ENCODE measurements around the gene RPA3.

RPA3 gene

GRCh38 chr7:7718492-7718891 is at the start of gene RPA3:
Gene RPA3, minus strand, starts transcription at chr7:7718607. Its CDS starts 78,189 bp downstream, at chr7:7640418.
- no peak for DNase-seq

GRCh38 chr7:7766671-7767070 is 48.3 kb upstream of the RPA3 start:
- DNase-seq, result no peak

- DNase-seq, result no peak
Observed at GRCh38 chr7:7765422-7765821, 47.0 kb upstream of the RPA3 start.

DNA sequence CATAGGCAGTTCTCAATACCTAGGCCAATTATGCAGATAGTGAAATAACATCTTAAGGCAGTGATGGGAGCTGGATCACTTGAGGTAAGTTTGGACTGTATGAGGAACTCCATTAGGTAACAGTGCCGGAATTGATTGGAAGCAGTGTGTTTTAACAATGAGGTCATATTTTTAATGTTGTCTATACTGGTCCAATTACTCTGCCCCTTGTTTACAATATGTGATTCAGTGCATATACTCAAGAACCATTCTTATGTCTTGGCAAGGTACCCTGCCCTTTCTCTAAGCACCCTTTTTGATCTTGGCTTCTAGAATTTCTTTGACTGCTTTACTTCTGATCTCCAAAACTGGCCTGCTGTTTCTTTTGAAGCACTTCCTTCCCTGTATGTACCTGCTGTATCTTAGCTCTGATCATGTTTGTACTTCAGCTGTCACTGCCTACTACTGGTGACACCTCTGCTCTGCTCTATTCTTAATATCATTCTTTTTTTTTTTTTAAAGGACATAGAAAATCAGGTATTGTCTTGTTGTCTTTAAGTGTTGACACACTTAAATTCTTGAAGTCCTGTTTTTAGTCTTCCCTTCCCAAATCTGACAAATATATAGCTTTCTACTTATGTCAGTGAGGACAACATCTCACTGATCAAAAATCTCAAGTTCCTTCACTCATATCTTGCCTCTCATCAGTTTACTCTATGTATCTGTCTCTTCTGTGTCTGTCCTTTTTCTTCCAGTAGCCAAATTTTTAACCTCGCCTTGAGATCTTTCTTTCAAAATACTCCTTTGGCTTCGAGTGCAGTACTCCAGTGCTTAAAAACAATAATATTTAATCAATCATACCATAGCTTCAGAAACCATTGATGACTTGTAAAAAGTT is 46.4 kb upstream of the RPA3 start:
- DNase-seq, result peak; percentile 19

GRCh38 chr7:7761974-7762779 is 43.8 kb upstream of the RPA3 start:
- no peak for DNase-seq

DNA sequence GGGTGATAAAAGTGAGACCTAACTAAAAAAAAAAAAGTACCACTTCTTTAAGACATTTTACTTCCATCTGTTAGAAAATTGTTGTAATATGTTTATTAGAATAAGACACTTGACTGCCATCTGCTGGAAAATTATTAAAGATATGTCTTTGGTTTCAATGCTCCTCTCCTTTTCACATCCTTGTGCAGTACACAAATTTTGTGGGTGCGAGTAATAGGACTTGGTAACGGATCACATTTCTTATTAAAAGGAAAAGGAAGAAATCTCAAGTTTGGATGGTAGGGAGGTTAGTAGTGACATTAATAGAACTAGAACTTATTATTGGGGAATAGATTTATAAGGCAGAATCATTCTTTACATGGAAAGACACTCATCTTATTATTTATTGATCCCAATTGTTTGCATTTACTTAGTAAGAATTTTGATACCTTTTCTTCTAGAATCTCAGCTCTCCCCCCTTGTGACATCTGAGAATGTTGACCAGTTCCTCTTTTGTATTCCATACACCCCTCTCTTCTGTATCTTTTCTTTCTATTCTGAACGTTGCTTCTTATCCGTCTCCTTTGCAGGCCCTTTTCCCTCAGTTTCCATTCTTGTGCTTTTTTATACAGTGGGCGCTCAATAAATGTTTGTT is 43.0 kb upstream of the RPA3 start:
- DNase-seq, result peak; percentile 46

DNA sequence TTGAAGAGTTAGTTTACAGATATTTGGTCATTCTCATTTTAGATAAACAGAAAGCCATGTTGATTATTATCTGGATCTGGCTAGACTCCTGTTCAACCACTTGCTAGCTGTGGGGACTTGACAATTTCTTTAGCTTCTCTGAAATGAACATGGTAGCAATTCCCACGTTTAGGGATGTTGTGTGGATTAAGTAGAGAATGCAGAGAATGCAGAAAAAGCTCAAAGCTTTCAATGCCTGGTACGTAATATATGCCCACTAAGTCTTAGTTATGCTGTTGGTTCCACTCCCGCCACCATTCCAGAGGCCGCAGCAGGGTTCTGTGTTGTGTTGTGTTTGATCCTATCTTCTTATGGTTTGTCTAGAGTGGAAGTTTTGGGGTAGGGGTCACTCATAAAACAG is 39.2 kb upstream of the RPA3 start:
- DNase-seq, result no peak

GRCh38 chr7:7756577-7756976 is 38.2 kb upstream of the RPA3 start:
- no peak for DNase-seq

DNA sequence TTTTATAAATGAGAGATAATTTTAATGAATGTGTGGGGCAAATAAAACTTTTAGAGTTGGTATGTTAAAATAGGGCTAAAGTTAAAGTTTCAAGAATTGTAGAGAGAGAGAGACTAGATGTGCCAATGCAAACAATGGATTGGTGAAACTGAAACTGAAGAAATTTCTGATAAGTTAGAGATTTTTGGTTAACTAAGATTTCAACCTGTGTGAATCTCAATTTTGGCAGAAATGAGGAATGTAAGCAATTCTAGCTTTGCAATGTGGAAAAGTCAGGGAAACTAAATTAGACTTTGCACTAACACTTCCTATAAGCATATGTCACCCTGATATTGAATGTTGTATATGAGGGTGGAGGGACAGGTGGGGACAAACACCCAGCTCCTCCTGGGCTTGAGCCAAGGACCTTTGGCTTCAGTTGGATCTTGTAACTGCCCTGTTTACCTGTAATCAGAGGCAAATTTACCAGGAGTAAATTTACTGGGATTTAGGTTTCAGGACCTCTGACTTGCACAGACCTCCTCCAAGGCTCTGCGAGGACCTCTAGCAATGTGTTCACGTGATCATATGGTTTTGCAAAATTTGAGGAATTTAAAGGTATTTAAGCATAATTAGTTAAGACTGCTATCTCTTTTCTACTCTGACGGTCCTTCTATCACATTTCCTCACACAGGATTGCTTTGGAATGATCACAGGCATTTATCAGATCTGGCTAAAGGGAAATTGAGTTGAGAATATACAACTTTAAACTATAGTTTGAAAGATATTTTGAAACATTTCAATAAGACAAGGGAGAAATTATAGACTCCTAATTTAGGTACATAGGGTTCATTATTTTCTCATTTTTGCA is 33.1 kb upstream of the RPA3 start:
- no peak for DNase-seq

DNA sequence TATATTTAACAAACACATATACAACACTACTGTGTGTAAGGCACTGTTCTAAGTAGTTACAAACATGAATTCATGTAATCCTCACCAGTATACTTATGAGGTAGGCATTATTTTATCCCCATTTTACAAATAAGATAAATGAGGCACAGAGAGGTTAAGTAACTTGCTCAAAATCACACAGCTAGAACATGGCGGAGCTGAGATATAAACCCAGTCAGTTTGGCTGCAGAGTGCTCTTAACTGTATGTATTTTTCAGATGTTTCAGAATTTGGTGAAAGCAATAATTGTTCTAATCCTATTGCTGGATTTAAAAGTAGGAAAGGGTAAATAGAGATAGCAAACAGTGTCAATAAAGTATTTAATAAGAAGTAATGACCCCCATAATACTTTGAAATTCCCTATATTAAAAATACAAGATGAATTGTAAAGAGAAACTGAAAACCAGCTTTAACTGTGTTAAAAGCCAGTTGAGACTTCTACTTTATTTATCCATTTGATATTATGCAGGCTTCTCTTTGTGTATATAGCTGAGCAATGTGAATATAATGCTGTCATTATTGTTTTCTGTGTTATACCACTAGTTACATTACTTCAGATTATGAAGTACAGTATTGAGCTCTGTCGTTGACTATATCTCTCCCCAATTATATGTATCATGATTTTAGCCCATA is 32.3 kb upstream of the RPA3 start:
- no peak for DNase-seq

GRCh38 chr7:7746458-7746857 is 28.1 kb upstream of the RPA3 start:
- peak; percentile 54 for DNase-seq

- DNase-seq, result peak; percentile 24
Observed at GRCh38 chr7:7745966-7746365, 27.6 kb upstream of the RPA3 start.

GRCh38 chr7:7745258-7745657 is 26.9 kb upstream of the RPA3 start:
- DNase-seq, result no peak

GRCh38 chr7:7742223-7742622 is 23.8 kb upstream of the RPA3 start:
- no peak for DNase-seq

DNA sequence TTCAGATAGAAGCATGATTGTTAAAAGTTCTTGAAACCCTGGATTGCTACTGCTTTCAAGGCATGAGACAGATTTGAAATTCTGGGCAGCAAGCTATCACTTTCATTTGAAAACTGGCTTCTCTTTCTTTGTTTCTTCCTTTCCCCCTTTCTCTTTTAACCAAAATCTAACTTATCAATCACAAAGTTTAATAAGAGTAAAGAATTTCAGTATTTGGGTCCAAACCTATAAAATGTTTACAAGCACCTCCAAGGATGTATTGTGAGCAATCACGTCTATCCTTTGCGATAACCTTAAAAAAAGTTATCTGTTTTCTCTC is 21.6 kb upstream of the RPA3 start:
- DNase-seq, result no peak

- no peak for DNase-seq
Observed at GRCh38 chr7:7739204-7740036, 21.0 kb upstream of the RPA3 start.

DNA sequence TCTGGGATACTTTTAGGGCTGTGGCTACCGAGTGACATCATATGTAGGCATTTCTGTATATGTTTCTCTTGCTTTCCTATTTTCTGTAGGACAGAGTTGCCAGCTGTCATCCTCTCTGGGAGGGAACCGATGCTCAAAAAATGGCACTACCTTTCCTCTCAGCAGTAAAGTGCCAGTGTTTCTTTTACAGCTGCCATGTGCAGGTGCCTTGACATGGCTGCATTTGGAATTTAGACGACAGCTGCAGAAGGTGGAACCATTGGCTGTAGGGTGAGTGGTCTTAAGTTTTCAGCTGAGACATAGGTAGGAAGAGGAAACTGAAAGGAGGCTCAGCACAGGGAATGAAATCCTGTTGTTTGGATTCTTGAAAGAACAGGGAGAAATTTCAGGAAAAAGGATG is 20.2 kb upstream of the RPA3 start:
- DNase-seq, result no peak

GRCh38 chr7:7738177-7738576 is 19.8 kb upstream of the RPA3 start:
- DNase-seq, result no peak

- no peak for DNase-seq
Observed at GRCh38 chr7:7737674-7738073, 19.3 kb upstream of the RPA3 start.

DNA sequence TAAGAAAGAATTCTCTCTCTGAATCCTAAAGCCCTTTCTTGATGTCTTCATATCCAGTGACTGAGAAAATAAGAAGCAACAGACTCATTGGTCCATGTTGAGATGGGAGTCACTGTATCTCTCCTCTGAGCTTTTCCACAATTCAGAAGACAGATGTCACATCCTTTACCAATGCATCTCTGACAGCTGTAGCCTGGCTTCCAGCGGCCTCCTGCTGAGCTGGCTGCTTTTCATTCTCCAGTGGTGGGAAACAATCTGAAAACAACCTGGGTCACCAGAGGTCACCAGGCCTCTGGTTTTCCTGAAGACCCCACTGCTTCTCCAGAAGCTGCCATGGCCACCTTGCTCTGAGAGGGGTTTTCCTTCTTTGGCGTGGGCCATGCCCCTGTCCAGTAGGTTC is 18.3 kb upstream of the RPA3 start:
- DNase-seq, result no peak

DNA sequence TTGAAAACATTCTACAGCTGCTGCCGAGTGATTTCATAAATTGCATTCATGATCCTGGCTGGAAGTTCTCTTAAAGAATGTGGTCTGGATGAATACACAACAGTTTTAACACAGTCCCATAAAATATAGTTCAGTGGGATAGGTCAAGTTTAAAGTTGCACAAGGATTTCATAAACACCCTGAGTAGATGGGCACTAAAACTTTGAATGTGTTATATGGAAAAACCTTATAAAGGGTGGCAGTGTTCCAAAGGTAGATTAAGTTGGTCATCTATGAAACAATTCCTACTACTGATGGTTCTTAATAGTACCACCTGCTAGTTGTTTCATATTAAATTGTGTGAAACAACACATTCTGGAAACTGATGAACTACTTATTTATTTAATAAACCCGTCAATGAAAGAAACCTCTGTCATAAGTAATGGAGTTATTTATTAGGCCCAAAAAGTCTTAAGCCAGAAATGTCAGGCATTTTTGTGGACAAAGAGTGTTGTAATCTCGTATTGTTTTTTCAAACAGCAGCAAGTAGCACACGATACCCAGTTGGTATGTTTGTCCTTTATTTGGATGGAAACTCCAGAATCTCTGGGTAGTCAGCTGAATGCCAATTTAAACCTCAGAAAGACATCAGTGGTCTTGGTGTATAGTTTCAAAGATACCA is 14.3 kb upstream of the RPA3 start:
- DNase-seq, result no peak

All from DMS79 treated with DMSO at 0.1 percent for 48 hours (cell line).